Globus pallidus (tissue), 1 donor: ENCODE results near the gene DHCR24.

Source experiments
- DNase-seq: peaks from one replicate; pipeline ENCODE4 v3.0.0-alpha.2; 2015; ENCODE audit warnings: low spot score

Gene DHCR24

DNA sequence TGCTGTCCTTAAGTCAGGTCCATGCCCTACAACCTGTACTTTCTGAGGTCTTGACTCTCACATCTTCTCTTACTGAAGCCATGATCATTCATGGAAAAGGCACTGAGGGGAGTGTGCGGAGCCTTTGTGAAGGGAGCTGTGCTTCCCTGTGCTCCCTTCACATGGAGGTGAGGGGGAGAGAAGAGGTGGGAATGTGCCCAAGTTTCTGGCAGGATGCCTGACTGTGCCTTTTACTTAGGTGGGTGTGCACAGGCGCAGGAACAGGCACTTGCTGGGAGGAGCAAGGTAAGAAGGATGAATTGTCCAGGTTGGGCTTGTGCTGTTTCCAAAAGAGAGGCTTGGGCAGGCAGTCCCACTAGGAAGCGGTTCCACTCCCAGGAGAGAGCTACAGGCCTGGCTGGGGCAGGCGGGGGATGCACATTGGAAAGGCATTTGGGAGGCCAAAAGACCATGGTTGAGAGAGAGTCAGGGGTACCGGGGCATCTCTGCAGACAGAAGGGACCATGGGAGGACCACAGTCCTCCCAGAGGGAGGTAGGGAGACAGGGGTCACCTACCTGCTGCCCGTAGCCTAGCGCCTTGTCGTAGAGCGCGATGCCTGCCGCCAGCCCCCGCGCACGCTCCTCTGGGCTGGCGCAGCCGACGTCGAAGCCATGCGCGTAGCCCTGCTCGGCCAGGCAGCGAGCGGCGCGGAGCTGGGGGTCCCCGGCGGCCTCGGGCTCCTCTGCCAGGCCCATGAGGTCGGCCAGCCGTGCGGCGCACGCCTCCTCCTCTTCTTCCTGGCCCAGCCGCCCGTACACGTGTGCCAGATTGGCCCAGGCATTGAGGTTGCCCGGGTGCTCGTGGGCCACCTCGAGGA, 86.7 kb downstream of the DHCR24 start:
- no peak for DNase-seq
